Lower leg skin (tissue), 4 donors: ENCODE data around the gene RER1. TPM values are rescaled to one million over a fixed set of nuclear protein-coding genes. Genes with fewer than 3 reads are reported as not detected.

Source experiments
- DNase-seq, 2 donors: peaks; one replicate each; pipeline ENCODE4 v3.0.0-alpha.2; 2019; ENCODE audit warnings: low spot score in 2 of 2
- H3K4me3 ChIP-seq: fragments of 200-600 bp; sonication (generic); 2 replicates; pipeline ENCODE4 v1.5.1; 2017; ENCODE audit warnings: mild to moderate bottlenecking, low read depth; ENCODE audit not compliant: poor library complexity, severe bottlenecking
- POLR2A ChIP-seq, 2 donors: fragments of 450-650 bp; IDR thresholded peaks; one replicate each; pipeline ENCODE4 v1.6.1; 2016 to 2017; ENCODE audit warnings: antibody characterized with exemption in 2 of 2, mild to moderate bottlenecking in 1 of 2, moderate library complexity in 1 of 2
- WGBS, 2 donors: methylation state at CpG; one replicate each; pipeline ENCODE4 v1.1.5; 2018; 5-methylcytosine and 5-hydroxymethylcytosine counted together
- intact Hi-C: fragments of 100-400 bp; cut with DNase I; formaldehyde crosslinking; loops from one replicate; pipeline ENCODE4 v1.15.0; 2023; ENCODE audit warnings: low total_unique reads
- total RNA-seq, 4 donors: library from RNA; depleted of rRNA; stranded (reverse); fragments of >200 nt; gene quantifications; one replicate each; pipeline ENCODE4 v1.1.0, GENCODE V29; 2016
- TF ChIP-seq, protein P1 (sequence below), 3 donors: fragments of 450-650 bp; IDR thresholded peaks; one replicate each; pipeline ENCODE4 v1.5.1; 2016; ENCODE audit warnings: antibody characterized with exemption in 3 of 3, mild to moderate bottlenecking in 3 of 3, moderate library complexity in 2 of 3

The RER1 gene
- total RNA-seq, 4 donors from 2014 or later: 67.4 to 114 (median 70.7) TPM

DNA sequence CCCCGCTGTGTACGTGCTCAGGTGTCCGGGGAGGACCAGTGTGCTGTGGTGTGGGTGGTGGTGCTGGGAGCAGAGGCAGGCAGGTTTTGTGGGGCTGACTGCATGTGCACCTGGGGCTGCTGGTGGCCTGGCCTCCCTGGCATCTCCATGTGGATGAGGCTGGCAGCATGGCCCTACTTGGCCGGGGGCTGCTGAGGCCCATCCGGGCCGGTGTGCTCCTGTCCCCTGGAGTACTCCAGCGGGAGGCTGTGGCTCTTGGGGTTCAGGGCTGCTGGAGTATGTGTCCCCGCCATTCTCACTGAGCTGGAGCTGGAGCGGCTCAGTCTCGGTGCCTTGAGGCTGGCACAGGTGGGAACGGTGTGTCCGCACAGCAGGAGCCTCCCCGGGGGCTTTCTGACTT, 41.6 kb downstream of the RER1 start:
- H3K4me3 ChIP-seq: no peak overlapping the region
- no peak for TF ChIP-seq POLR2A (IDR thresholded peaks at IDR 0.05)
- TF ChIP-seq, protein P1, sequence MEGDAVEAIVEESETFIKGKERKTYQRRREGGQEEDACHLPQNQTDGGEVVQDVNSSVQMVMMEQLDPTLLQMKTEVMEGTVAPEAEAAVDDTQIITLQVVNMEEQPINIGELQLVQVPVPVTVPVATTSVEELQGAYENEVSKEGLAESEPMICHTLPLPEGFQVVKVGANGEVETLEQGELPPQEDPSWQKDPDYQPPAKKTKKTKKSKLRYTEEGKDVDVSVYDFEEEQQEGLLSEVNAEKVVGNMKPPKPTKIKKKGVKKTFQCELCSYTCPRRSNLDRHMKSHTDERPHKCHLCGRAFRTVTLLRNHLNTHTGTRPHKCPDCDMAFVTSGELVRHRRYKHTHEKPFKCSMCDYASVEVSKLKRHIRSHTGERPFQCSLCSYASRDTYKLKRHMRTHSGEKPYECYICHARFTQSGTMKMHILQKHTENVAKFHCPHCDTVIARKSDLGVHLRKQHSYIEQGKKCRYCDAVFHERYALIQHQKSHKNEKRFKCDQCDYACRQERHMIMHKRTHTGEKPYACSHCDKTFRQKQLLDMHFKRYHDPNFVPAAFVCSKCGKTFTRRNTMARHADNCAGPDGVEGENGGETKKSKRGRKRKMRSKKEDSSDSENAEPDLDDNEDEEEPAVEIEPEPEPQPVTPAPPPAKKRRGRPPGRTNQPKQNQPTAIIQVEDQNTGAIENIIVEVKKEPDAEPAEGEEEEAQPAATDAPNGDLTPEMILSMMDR (IDR thresholded peaks at IDR 0.05): no peak
- intact Hi-C loops: no loop called here
- WGBS, 2 donors: 74 to 84% methylated on average over 13 of the region's 13 CpGs
- DNase-seq: no peak

DNA sequence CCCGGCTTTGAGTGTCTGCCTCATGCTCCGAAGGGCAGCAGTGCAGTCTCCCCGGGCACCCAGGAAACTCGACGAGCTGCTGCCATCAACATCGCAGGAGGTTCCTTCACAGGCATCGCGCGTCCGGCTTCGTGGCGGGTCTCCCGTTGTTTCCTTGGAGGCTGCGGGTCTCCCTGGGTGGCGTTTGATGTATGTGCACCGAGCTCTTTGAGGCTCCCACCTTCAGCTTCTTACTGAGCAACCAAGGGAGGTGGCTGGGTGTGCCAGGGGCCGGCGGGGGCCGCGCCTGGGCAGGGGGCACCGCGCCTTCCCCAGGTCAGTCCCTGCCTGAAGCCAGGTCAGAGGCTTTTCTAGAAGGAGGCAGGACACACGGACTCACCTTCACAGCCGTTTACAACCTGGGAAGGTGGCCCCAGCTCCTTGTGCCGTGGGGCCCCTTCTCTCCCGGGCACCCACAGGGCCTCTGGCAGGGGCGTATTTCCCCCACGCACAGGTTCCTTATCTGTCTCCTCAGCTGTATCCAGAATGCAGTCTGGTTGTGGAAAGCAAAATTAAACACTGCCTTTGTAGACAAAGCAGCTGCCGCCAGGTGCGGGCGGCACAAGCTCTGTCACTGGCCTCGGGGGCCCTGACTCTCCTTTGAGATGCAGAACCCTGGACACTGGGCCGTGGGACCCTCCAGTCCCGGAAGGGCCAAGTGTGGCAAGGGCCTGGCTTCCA, 42.5 kb downstream of the RER1 start:
- H3K4me3 ChIP-seq: no peak overlapping the region
- 73 to 74% methylated on average over 29 of the region's 34 CpGs for WGBS, 2 donors
- intact Hi-C loops: no loop called here
- no peak for TF ChIP-seq POLR2A (IDR thresholded peaks at IDR 0.05)
- TF ChIP-seq, protein P1 (IDR thresholded peaks at IDR 0.05): no peak
- DNase-seq: no peak

DNA sequence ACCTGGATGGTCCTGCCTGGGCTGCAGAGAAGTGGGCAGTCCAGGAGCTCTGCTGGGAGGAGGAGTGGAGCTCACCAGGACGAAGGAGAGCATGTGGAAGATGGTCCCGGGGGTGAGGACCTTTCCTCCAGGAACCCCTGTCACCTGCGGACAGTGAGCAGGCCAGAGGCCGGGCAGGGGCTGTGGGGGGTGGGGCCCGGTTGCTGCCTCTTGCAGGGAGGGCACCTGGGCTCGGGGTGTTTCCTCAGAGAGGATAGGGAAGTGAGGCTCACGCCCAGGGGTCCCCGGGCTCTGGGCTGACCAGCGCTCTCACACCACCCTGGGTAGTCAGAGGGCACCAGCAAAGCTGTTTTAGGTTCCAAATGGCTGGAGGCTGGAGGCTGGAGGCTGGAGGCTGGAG, 43.5 kb downstream of the RER1 start:
- no peak for TF ChIP-seq POLR2A (IDR thresholded peaks at IDR 0.05)
- TF ChIP-seq, protein P1 (IDR thresholded peaks at IDR 0.05): no peak
- H3K4me3 ChIP-seq: no peak overlapping the region
- 70 to 79% methylated on average over 7 to 8 of the region's 9 CpGs for WGBS, 2 donors
- DNase-seq: no peak
- intact Hi-C loops: no loop called here

DNA sequence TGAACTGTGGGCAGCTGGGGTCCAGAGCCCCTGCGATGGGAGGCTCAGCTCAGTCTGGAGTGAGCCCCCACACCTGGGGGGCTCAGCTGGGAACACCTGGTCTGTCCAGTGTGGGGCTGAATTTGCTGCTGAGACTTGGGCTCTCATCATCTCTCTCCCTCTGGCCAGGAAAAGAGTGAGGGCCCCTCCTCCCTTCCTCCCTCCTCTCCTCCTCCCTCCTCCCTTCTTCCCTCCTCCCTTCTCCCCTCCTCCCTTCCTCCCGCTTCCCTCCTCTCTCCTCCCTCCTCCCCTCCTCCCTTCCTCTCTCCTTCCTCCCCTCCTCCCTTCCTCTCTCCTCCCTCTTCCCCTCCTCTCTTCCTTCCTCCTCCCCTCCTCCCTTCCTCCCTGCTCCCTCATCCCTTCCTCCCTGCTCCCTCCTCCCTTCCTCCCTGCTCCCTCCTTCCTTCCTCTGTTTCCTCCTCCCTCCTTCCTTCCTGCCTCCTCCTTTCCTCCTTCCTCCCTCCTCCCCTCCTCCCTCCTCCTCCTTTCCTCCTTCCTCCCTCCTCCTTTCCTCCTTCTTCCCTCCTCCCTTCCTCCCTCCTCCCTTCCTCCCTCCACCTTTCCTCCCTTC, 44.2 kb downstream of the RER1 start:
- H3K4me3 ChIP-seq: no peak overlapping the region
- intact Hi-C loops: no loop called here
- 55 to 60% methylated on average over 2 of the region's 2 CpGs for WGBS, 2 donors
- DNase-seq: no peak
- TF ChIP-seq, protein P1 (IDR thresholded peaks at IDR 0.05): no peak
- no peak for TF ChIP-seq POLR2A (IDR thresholded peaks at IDR 0.05)

DNA sequence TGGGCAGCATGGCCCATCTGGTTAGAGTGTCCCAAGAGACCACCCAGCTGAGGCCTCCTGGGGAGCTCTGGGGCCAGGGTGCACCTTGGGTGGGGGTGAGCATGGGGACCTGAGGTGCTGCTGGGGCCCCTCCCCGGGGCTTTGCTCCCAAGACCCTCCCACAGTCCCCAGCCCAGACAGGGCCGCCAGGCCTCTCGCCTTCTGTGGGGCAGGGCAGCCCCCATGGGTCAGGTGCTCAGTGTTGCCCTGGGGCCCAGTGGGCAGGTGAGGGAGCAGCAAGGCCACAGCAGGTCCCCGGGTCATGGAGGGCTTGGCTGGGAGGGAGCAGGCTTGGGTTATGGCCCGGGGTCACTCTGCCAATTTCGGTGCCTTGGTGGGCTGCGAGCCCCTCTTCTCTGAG, 45.2 kb downstream of the RER1 start:
- TF ChIP-seq, protein P1 (IDR thresholded peaks at IDR 0.05): no peak
- TF ChIP-seq POLR2A (IDR thresholded peaks at IDR 0.05): no peak
- DNase-seq: no peak
- no peak overlapping the region for H3K4me3 ChIP-seq
- intact Hi-C loops: no loop called here
- WGBS, 2 donors: 82 to 86% methylated on average over 5 to 7 of the region's 7 CpGs
